Measurements from ENCODE around the gene ISL1.

Gene ISL1

GRCh38 chr5:51398875-51399642 is 15.8 kb downstream of the ISL1 start:
- Histone ChIP-seq H3K36me3 (ENCODE audit: insufficient read depth, low read length) (no peaks in the 10 kb centered on the region), H3K27ac (ENCODE audit: low read depth, low read length) (no peak overlapping the region), H3K9me3 (ENCODE audit: insufficient read depth, low read depth, low read length) (no peaks in the 10 kb centered on the region), H3K27me3 (ENCODE audit: insufficient read depth, low read length) (peaks cover 87% of the 10 kb centered on the region), H3K4me3 (ENCODE audit: low read length) (peak overlapping the region; percentile 43), H3K9ac (ENCODE audit: low read depth, low read length) (no peak overlapping the region), H3K4me1 (ENCODE audit: insufficient read depth, low read length) (peaks cover 51% of the 10 kb centered on the region)
- WGBS: under 1% methylated on average over 57 of the region's 57 CpGs

GRCh38 chr5:51399643-51400006 is 16.4 kb downstream of the ISL1 start:
- H3K4me3 ChIP-seq (ENCODE audit: low read length): peak overlapping the region; percentile 43
- 3% methylated on average over 10 of the region's 10 CpGs for WGBS
- H3K9ac ChIP-seq (ENCODE audit: low read depth, low read length): no peak overlapping the region

GRCh38 chr5:51404255-51404654 is 21.0 kb downstream of the ISL1 start:
- Histone ChIP-seq H3K9ac (ENCODE audit: low read depth, low read length) (no peak overlapping the region), H3K27me3 (ENCODE audit: insufficient read depth, low read length) (peaks cover 39% of the 10 kb centered on the region), H3K4me1 (ENCODE audit: insufficient read depth, low read length) (peaks cover 8% of the 10 kb centered on the region; the same call in 1 of the 2 replicates), H3K36me3 (ENCODE audit: insufficient read depth, low read length) (no peaks in the 10 kb centered on the region), H3K9me3 (ENCODE audit: insufficient read depth, low read depth, low read length) (no peaks in the 10 kb centered on the region), H3K27ac (ENCODE audit: low read depth, low read length) (no peak overlapping the region), H3K4me3 (ENCODE audit: low read length) (no peak overlapping the region)
- no CpG with 5 or more reads among the region's 1 CpG for whole genome bisulfite sequencing

More at GRCh38 chr5:51399643-51400006, 16.4 kb downstream of the ISL1 start:
- Histone ChIP-seq H3K27ac (ENCODE audit: low read depth, low read length) (no peak overlapping the region), H3K27me3 (ENCODE audit: insufficient read depth, low read length) (peaks cover 82% of the 10 kb centered on the region), H3K9me3 (ENCODE audit: insufficient read depth, low read depth, low read length) (no peaks in the 10 kb centered on the region), H3K4me1 (ENCODE audit: insufficient read depth, low read length) (peaks cover 46% of the 10 kb centered on the region), H3K36me3 (ENCODE audit: insufficient read depth, low read length) (no peaks in the 10 kb centered on the region)

- H3K27ac ChIP-seq (ENCODE audit: low read depth, low read length): no peak overlapping the region
- no peak overlapping the region for H3K4me3 ChIP-seq (ENCODE audit: low read length)
- no peak overlapping the region for H3K9ac ChIP-seq (ENCODE audit: low read depth, low read length)
- H3K9me3 ChIP-seq (ENCODE audit: insufficient read depth, low read depth, low read length): no peaks in the 10 kb centered on the region
- H3K36me3 ChIP-seq (ENCODE audit: insufficient read depth, low read length): no peaks in the 10 kb centered on the region
- whole genome bisulfite sequencing: 85% methylated on average over 7 of the region's 7 CpGs
- 0 out of 2 replicates have a peak, but pooled peaks cover 3% of the 10 kb centered on the region for H3K4me1 ChIP-seq (ENCODE audit: insufficient read depth, low read length)
- H3K27me3 ChIP-seq (ENCODE audit: insufficient read depth, low read length): no peaks in the 10 kb centered on the region
These were observed 28.7 kb downstream of the ISL1 start for GRCh38 chr5:51411921-51412325.

GRCh38 chr5:51414516-51414915 is 31.3 kb downstream of the ISL1 start:
- 95% methylated on average over 2 of the region's 2 CpGs for WGBS
- no peaks in the 10 kb centered on the region for H3K9me3 ChIP-seq (ENCODE audit: insufficient read depth, low read depth, low read length)
- no peak overlapping the region for H3K9ac ChIP-seq (ENCODE audit: low read depth, low read length)
- H3K27ac ChIP-seq (ENCODE audit: low read depth, low read length): no peak overlapping the region
- no peaks in the 10 kb centered on the region for H3K27me3 ChIP-seq (ENCODE audit: insufficient read depth, low read length)
- 0 out of 2 replicates have a peak, but pooled peaks cover 3% of the 10 kb centered on the region for H3K4me1 ChIP-seq (ENCODE audit: insufficient read depth, low read length)
- no peaks in the 10 kb centered on the region for H3K36me3 ChIP-seq (ENCODE audit: insufficient read depth, low read length)
- no peak overlapping the region for H3K4me3 ChIP-seq (ENCODE audit: low read length)

GRCh38 chr5:51416149-51416548 is 32.9 kb downstream of the ISL1 start:
- no peaks in the 10 kb centered on the region for H3K27me3 ChIP-seq (ENCODE audit: insufficient read depth, low read length)
- WGBS: 92% methylated on average over 1 of the region's 3 CpGs

GRCh38 chr5:51433052-51433710 is 49.9 kb downstream of the ISL1 start:
- 93% methylated on average over 3 of the region's 3 CpGs for WGBS
- no peaks in the 10 kb centered on the region for H3K9me3 ChIP-seq (ENCODE audit: insufficient read depth, low read depth, low read length)
- H3K4me3 ChIP-seq (ENCODE audit: low read length): no peak overlapping the region
- H3K4me1 ChIP-seq (ENCODE audit: insufficient read depth, low read length): no peaks in the 10 kb centered on the region
- H3K36me3 ChIP-seq (ENCODE audit: insufficient read depth, low read length): no peaks in the 10 kb centered on the region
- no peak overlapping the region for H3K9ac ChIP-seq (ENCODE audit: low read depth, low read length)
- no peak overlapping the region for H3K27ac ChIP-seq (ENCODE audit: low read depth, low read length)
- H3K27me3 ChIP-seq (ENCODE audit: insufficient read depth, low read length): no peaks in the 10 kb centered on the region

More at GRCh38 chr5:51416149-51416548, 32.9 kb downstream of the ISL1 start:
- no peak overlapping the region for H3K27ac ChIP-seq (ENCODE audit: low read depth, low read length)
- H3K9ac ChIP-seq (ENCODE audit: low read depth, low read length): no peak overlapping the region
- H3K36me3 ChIP-seq (ENCODE audit: insufficient read depth, low read length): no peaks in the 10 kb centered on the region
- H3K4me1 ChIP-seq (ENCODE audit: insufficient read depth, low read length): 0 out of 2 replicates have a peak, but pooled peaks cover 3% of the 10 kb centered on the region
- no peak overlapping the region for H3K4me3 ChIP-seq (ENCODE audit: low read length)
- H3K9me3 ChIP-seq (ENCODE audit: insufficient read depth, low read depth, low read length): no peaks in the 10 kb centered on the region

- Histone ChIP-seq H3K36me3 (ENCODE audit: insufficient read depth, low read length) (no peaks in the 10 kb centered on the region), H3K27ac (ENCODE audit: low read depth, low read length) (no peak overlapping the region), H3K27me3 (ENCODE audit: insufficient read depth, low read length) (no peaks in the 10 kb centered on the region), H3K9me3 (ENCODE audit: insufficient read depth, low read depth, low read length) (no peaks in the 10 kb centered on the region), H3K4me3 (ENCODE audit: low read length) (no peak overlapping the region), H3K4me1 (ENCODE audit: insufficient read depth, low read length) (no peaks in the 10 kb centered on the region), H3K9ac (ENCODE audit: low read depth, low read length) (no peak overlapping the region)
These were observed 56.0 kb downstream of the ISL1 start for GRCh38 chr5:51439232-51439631.

Measured in HUES64 (cell line).